HG02759 (cell line): Measurements from ENCODE around the gene ZMAT2.
A peak's percentile ranks its signal among the peaks of the same experiment; 100 is the strongest.
"Not testable (repeated sequence)": the region's sequence is repeated elsewhere in the genome, so short reads cannot be mapped to it uniquely, and the experiment has no call there.

Experiments used
- ATAC-seq: cut with Tn5 transposase; IDR thresholded peaks from one replicate; pipeline ENCODE4 v1.9.1; 2021; ENCODE audit warnings: mild to moderate bottlenecking, moderate library complexity; ENCODE audit not compliant: unreplicated experiment

ZMAT2 gene, protein sequence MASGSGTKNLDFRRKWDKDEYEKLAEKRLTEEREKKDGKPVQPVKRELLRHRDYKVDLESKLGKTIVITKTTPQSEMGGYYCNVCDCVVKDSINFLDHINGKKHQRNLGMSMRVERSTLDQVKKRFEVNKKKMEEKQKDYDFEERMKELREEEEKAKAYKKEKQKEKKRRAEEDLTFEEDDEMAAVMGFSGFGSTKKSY

GRCh38 chr5:140700177-140701144 is at the start of gene ZMAT2:
ZMAT2 (plus strand) TSS chr5:140700447; CDS start chr5:140700461, 14 bp downstream.
- ATAC-seq: peak; percentile 96

DNA sequence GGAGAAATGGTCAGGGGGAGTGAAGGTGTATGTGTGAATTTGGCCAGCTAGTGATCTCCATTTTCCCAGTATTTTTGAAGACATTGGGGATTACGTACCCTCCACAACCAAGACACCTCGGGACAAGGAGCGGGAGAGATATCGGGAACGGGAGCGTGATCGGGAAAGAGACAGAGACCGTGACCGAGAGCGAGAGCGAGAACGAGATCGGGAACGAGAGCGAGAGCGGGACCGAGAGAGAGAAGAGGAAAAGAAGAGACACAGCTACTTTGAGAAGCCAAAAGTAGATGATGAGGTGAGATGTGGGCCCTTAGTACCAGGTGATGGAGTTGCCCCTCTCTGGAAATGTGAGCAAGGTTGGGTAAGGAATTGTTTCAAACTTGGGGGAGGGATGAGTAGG is 41.4 kb upstream of the ZMAT2 start:
- ATAC-seq: no peak

DNA sequence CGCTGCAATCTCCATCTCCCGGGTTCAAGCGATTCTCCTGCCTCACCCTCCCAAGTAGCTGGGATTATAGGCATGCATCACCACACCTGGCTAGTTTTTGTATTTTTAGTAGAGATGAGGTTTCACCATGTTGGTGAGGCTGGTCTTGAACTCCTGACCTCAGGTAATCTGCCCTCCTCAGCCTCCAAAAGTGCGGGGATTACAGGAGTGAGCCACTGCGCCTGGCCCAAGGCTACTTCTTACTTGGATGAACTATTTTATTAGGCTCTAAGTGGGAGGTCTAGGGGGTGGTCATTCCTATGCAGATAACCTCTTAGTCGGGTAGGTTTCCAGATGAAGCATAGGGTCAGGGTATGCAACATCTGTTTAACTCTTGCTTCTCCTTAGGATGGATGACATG is 39.9 kb upstream of the ZMAT2 start:
- ATAC-seq: not testable (repeated sequence)

GRCh38 chr5:140664030-140664358 is 36.3 kb upstream of the ZMAT2 start:
- no peak for ATAC-seq

- peak; percentile 99 for ATAC-seq
Measured at GRCh38 chr5:140664359-140665119, 35.7 kb upstream of the ZMAT2 start, which contains the start of gene WDR55. WDR55 (plus strand) TSS chr5:140664904; CDS start chr5:140664913, 9 bp downstream.

GRCh38 chr5:140671035-140671434 is 29.2 kb upstream of the ZMAT2 start:
- not testable (repeated sequence) for ATAC-seq

GRCh38 chr5:140671472-140672125 is 28.6 kb upstream of the ZMAT2 start:
- no peak for ATAC-seq

- ATAC-seq: no peak
Measured at GRCh38 chr5:140672455-140673186, 27.6 kb upstream of the ZMAT2 start.

- no peak for ATAC-seq
Measured at GRCh38 chr5:140673187-140673976, 26.9 kb upstream of the ZMAT2 start, which contains the start of gene DND1. DND1 (minus strand) TSS chr5:140673576; CDS start chr5:140673542, 34 bp downstream.

GRCh38 chr5:140674211-140674610 is 26.0 kb upstream of the ZMAT2 start:
- ATAC-seq: no peak

DNA sequence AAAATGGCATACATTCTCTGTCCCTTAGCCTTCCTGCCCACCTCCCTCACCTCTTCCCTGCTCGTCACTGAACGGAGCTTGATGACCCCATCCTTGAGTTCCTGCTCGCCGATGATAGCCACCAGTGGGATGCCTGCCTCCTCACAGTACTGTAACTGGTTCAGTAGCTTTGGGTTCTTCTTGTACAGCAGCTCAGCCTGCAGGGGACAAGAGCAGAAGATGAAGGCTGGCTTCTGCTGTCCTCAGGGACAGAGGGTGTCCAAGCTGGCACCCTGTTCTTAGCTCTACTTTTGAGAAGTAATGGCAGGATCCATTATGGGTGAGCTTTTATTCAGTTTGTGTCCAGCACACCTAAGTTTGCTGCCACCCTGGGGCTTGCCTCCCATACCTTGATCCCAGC is 25.6 kb upstream of the ZMAT2 start:
- no peak for ATAC-seq

DNA sequence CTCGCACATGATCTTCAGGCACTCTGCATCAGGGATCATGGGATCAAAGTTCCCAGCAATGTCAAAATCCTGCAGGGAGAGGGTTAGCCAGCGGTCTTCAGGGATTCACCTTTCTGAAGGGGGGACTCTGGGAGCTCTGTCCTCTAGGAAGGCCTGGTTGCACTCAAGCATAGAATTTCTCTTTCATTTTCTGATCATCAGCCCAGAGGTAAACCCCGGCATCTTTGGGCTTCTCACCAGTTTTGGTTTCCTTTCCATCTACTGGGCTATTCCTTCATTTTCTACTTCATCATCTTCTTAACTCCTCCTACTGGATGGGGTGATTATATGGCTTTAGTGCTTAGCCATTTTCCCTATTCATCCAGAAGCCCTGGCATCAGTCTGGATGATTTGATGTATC is 22.3 kb upstream of the ZMAT2 start:
- no peak for ATAC-seq

DNA sequence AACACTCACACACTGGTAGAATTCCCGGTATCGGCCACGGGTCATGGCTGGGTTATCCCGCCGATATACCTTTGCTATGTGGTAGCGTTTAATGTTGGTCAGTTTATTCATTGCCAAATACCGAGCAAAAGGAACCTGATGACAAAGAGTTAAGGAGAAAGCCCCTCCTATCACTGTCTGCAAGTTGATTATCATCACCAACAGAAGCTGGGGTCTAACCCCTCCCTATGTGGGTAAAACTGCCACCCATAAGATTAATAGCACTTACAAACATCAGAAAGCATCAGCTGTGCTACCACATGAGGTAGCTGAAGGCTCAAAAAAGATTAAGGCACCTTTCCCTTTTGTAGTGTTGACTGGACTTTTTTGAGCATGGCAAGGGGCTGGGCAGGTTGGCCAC is 21.3 kb upstream of the ZMAT2 start:
- no peak for ATAC-seq

- ATAC-seq: no peak
Measured at GRCh38 chr5:140690376-140690932, 9.8 kb upstream of the ZMAT2 start.

DNA sequence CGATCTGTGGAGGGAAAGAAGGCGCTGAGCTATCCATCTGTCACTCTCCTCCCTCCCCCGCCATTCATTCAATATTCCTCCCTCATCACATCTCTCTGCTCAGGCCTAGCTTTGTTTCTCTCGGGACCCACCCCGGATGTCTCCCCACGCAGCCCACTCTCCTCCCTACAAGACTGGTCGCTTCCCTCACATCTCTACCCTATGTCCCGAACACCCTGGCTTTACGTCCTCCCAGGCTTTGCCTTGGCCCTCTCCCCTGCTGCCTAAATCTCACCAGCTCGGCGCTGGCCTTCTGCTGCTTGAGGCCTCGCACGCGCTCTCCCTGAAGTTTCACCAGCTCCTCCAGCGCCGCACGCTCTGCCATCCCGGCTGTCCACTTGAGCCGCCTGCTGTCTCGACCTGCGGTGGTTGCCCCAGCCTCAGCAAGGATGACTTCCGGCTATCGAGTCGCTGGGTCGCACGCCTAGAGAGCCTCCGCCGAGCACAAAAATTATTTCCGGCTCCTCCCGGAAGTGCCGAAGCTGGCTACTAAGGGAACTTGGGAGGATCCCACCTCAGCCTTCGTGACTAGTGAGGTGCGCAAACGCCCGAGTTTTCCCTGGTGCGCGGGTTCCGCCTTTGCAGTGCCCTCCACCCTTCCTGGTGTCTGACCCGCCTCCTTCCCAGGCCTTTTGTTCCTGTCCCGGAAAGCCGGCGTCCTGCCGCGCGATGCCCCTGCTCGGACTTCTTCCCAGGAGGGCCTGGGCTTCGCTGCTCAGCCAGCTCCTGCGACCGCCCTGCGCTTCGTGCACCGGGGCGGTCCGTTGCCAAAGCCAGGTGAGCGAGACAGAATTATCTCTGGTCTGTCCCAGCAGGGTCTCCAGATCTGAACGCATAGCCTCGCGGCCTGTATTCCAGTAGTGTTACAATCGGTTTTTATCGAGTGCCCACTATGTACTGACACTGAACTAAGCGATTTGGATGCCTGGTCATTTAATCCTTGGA is 9.0 kb upstream of the ZMAT2 start, which contains the start of the genes HARS1 and HARS2:
TSS of gene HARS1 (minus strand) at position 430 of the 984 bp plus-strand sequence. CDS start at position 364, 66 bp downstream.
TSS of gene HARS2 (plus strand) at position 515 of the 984 bp plus-strand sequence. CDS start at position 709, 194 bp downstream.
- ATAC-seq: peak; percentile 98

DNA sequence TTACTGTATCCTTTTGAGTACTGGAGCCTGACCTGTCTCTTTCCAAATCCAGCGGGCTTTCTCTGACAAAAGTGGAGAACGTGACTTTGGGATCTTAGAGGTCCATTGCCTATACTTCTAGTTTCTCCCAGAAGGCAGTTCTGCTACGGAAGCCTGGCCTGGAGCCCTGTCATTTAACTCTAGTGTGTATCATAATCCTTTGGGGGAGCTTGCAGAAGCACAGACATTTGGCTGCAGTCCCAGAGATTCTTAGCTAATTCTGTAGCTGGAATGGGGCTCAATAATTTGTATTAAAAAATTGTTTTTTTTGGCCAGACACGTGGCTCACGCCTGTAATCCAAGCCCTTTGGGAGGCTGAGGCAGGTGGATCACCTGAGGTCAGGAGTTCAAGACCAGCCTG is 6.0 kb upstream of the ZMAT2 start:
- no peak for ATAC-seq

DNA sequence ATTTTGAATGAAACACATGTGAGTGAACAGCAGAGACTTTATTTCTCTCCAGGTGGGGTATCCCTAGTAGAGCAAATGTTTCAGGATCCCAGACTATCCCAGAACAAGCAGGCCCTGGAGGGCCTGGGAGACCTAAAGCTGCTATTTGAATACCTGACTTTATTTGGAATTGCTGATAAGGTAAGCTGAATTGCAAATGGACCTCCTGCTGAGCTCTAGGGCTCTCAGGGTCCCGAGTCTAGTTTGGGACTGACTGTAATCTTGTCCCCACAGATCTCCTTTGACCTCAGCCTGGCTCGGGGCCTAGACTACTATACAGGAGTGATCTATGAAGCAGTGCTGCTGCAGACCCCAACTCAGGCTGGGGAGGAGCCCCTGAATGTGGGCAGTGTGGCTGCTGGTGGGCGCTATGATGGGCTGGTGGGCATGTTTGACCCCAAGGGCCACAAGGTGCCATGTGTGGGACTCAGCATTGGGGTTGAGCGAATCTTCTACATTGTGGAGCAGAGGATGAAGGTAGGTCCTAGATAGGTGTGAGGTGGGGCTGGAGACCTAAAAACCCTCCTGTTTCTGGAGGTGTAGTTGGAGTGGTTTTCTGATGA is 3.3 kb upstream of the ZMAT2 start:
- no peak for ATAC-seq
